HG03432 (cell line): ENCODE measurements around the gene NPAS3.

Experiments
- ATAC-seq: cut with Tn5 transposase; IDR thresholded peaks from one replicate; pipeline ENCODE4 v1.9.1; 2021; ENCODE audit warnings: mild to moderate bottlenecking, moderate library complexity; ENCODE audit not compliant: unreplicated experiment

Gene NPAS3

DNA sequence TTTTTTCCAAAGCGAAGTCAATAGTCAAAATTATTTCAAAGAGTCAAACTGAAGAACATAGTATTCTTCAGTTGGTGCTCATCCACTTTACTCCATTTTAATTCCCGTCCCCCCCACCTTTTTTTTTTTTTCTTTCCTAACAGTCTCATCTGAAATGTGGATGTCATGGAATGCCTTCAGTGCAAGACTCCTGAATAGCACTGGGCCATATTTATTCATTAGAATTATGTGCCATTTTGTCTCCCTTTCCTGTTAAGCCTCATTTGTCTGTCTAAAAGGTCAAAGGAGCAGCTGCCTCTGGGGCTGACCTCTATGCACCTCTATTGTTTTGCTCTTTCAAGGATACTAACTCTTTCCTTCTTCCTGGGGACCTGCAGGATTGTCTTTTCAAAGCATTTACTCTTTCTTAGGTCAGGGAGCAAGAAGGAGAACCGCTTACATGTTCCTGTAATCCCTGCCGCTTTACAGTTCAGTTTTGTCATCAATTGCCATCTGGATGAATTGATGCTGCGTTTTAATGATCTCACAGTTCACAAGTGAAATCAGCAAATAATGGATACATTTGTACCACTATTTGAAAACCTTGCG, 310.6 kb downstream of the NPAS3 start:
- no peak for ATAC-seq

- no peak for ATAC-seq
Observed at GRCh38 chr14:33250963-33251362, 312.3 kb downstream of the NPAS3 start.

DNA sequence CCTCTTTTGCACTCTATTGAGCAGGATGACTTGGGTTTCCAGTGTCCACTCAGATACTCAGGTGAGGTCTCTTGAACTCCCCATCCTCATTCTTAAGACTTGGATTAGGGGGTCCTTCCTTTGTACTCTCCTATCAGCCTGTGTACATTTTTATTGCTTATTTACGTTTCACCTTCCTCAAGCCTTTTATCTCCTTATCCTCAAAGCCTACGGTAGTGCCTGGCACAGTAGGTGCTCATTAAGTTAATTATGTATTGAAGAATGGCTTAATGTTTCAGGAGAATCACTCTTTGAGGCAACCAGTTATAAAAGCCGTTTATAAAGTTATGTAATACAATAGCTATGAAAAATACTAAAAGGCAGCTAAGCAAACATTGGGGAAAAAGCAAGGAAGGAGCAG, 315.7 kb downstream of the NPAS3 start:
- no peak for ATAC-seq

- ATAC-seq, result no peak
Observed at GRCh38 chr14:33254861-33255395, 316.2 kb downstream of the NPAS3 start.

DNA sequence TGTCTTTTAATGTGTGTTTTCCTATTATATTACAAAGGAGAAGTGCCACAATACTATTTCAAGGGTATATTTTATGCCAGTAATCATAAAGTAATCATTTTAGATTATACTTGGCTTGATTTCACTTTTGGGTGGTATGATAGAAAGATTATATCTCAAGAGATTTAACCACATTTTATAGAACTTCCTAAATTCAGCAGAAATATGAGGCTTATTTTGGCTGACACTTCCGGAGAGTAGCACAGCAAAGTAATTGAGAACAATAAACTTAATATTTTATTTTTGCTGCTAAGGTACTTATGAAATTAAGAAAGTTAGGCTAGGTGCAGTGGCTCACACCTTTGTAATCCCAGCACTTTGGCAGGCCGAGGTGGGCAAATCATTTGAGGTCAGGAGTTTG, 319.1 kb downstream of the NPAS3 start:
- ATAC-seq, result no peak

DNA sequence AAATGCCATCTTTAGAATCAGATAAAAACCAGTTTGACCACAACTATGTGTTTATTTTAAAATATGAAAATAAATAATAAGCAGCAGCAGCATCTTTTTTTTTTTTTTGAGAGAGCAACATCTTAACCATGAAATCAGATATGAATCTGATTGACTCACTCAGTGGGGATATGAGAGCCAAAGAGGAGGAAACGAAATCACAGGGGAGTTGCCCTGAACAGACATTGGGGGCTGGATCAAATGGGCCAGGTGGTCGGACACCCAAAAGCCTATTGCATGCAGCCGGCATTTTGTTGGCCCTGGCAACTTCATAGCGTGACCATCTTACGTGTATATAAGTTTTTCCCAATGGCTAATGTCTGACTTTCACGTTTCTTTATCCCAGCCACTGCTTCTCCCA, 321.1 kb downstream of the NPAS3 start:
- ATAC-seq, result no peak

GRCh38 chr14:33271216-33271615, 332.5 kb downstream of the NPAS3 start:
- ATAC-seq, result no peak

GRCh38 chr14:33271891-33272290, 333.2 kb downstream of the NPAS3 start:
- no peak for ATAC-seq

GRCh38 chr14:33273978-33274377, 335.3 kb downstream of the NPAS3 start:
- no peak for ATAC-seq

DNA sequence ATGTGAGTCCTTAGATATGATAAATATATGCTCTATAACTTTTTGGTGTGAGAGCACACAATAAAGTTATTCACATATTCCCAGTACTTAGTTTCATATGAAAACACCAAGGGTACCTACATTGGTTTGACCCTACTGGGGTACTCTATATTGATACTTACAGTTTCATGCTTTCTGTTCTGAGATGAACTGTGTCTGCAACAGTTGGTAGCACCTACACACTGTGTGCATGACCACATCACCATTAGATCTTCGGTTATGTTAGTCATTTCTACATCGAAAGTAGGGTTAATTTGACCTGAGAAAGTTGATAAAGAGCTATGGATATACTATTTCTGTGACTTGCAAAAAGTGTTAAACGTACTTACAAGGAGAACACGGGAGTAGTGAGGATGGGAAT, 337.2 kb downstream of the NPAS3 start:
- ATAC-seq, result no peak

DNA sequence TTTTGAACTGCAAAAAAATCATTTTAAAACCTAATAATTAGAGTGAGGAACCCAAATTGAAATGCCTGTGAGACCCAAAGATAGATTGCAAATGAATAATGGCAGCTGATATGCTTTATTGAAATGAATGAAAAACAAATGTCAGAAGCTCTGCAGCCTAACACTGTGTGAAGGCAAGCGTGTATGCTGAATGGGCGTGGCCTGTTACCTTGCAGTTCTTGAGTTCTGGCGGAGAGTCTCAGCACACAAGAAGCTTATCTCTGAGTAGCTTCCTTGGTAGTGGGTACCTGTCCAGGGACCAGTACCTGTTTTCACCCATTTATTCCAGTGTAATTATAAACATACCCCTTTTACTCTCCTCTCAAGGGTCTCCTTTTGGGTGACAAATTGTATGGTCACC, 341.2 kb downstream of the NPAS3 start:
- no peak for ATAC-seq

- no peak for ATAC-seq
Observed at GRCh38 chr14:33280646-33281045, 342.0 kb downstream of the NPAS3 start.

DNA sequence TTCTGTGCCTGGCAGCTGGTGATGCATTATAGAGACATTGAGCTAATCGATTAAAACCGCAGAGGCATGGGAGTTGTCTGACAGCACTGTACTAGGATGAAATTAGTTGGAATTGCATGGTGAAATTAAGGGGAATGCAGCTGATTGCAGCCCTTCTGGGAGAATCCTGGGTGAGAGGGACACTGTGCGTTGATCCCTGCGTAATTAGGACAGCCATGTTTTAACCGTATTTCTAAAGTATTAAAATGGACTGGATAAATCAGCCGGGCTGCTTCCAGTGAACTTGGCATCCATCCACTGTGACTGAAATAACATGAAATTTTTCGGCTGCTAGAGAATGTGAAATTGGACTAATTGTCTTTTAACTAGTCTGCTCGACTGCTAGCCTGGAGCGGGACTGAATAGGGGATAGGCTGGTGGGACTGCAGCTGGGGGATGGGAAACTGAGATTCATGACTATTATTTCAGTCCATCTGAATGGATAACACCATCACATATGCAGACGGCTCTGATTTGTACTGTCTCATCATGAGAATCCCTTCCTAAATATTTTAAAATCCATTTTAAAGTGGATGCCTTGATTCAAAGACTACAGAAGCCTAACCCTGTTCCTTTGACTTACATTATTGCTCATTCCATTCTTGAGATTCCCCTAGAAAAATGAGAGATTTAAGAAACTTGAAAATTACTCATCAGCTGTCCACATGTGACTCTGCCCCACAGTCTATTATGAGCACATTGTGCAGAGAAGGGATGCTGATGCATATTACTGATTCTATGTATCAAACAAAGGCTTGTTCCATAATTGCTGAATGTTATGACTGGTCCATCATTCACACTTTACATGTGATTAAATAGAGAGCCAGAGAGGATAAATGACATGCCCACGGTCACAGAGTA, 343.9 kb downstream of the NPAS3 start:
- ATAC-seq, result no peak

GRCh38 chr14:33285902-33286700, 347.4 kb downstream of the NPAS3 start:
- ATAC-seq, result no peak

GRCh38 chr14:33287189-33287588, 348.5 kb downstream of the NPAS3 start:
- no peak for ATAC-seq

GRCh38 chr14:33290641-33291040, 352.0 kb downstream of the NPAS3 start:
- no peak for ATAC-seq

DNA sequence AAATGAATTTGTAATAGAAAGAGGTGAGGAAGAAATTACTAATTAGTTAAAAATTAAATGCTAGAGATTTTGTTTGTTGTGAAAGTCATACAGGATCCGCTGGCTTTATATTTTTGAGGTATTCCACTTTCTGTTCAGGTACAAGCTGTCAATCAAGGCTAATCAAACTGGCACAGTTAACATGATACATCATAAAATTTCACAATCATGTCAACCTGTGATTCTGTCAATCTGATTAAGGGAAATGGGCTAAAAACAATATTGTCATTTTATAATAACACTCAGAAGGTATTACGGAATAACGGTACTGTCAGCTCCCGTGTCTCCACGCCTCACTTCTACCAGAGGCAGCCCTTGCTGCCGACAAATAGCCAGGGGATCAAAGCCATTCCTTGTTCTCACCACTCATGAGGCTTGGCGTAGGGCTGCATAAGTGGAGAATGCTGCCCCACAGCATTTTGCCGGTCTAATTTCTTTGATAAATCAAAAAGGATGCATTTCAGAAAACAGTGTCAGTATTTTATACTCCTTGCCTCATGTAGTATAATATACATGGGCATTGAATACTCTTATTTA, 352.9 kb downstream of the NPAS3 start:
- no peak for ATAC-seq

GRCh38 chr14:33294419-33294818, 355.7 kb downstream of the NPAS3 start:
- ATAC-seq, result no peak

DNA sequence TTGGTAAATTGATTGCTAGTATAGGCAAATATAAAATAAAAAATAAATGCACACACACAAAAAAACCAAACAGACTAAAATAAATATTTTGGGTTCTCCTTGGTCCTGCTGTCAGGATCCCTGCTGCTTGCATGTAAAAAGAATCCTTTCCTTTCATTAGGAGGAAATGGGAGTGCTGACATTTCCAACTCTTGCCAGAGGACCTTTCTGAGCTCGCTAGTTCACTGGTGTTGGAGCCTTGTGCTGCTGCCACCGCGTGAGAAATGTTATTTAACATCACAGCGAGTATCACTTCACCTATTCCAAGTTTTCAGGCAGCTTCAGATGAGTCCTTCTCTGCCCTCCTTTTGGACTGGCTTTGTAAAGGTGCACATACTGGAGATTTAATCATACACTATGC, 358.9 kb downstream of the NPAS3 start:
- no peak for ATAC-seq

DNA sequence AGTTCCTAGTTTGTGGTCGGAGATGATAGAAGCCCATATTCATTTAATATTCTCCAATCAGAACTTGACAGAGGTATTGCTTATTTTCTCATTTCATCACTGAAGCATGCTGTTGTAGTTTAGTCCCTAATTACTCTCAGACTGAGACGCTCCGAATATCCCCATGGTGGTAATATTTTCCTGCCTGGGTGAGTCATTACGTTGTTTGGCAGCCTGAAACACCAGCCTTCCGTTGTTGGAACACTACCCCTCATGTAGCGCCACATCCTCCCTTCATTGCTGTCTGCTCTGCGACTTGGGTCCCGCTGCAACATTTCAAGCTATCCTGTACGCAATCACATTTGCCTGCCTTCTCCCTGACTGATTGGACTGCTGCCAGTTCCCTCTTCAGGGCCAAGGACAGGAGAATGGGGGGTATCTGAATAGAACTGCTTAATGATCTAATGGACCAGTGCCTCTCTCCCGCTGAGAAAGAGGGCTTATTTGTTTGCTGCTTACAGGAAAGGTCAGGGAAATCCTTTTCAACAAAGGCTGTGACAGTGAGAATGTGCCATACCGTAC, 369.1 kb downstream of the NPAS3 start:
- no peak for ATAC-seq

- ATAC-seq, result no peak
Observed at GRCh38 chr14:33309106-33309505, 370.4 kb downstream of the NPAS3 start.
